HCT116 (cell line): Measurements from ENCODE around the gene PDE6C. TPM values are rescaled to one million over a fixed set of nuclear protein-coding genes. Genes with fewer than 3 reads are reported as not detected.

Experiments
- ATAC-seq: fragments of 200-7000 bp; cut with Tn5 transposase; 2 replicates; pipeline ENCODE4 v1.9.1; 2020; ENCODE audit warnings: mild to moderate bottlenecking, moderate library complexity
- BruUV-seq: library from RNA; stranded (reverse); fragments of 400-500 nt; replicated peaks from 2 replicates; lab custom pipeline; 2021; lab: Mats Ljungman, UMichigan
- CTCF ChIA-PET: fragments of 300-600 bp; sonication (Branson Sonifier 250); formaldehyde crosslinking; loops from one replicate; lab custom pipeline; 2021; ENCODE audit warnings: antibody characterized with exemption; lab: Charles Lee
- POLR2A ChIA-PET: fragments of 300-600, 350-600 bp; sonication (Branson Sonifier 250); formaldehyde crosslinking; loops from one replicate; lab custom pipeline; 2021; ENCODE audit warnings: antibody characterized with exemption; lab: Charles Lee
- RAD21 ChIA-PET, 2 experiments: fragments of 300-600 bp; sonication (Branson Sonifier 250); formaldehyde crosslinking; loops; one replicate each; lab custom pipeline; 2023; ENCODE audit warnings: low total read pairs in 2 of 2; ENCODE audit not compliant: uncharacterized antibody in 2 of 2, unreplicated experiment in 2 of 2, low non-redundant PET in 1 of 2; lab: Charles Lee
- DNase-seq: peaks from one replicate; pipeline ENCODE4 v3.0.0-alpha.2; 2010; ENCODE audit warnings: low read depth, low spot score
- H2AFZ ChIP-seq: fragments of 200-600 bp; shearing (Covaris generic), sonication (generic); 2 replicates; pipeline ENCODE4 v1.6.1; 2017; ENCODE audit warnings: low read depth, mixed run types, mixed read lengths, antibody characterized with exemption, low read length; ENCODE audit not compliant: poor library complexity, severe bottlenecking
- H3K27ac ChIP-seq: 2 replicates; pipeline ENCODE4 v1.5.1; 2012; ENCODE audit warnings: low read depth, low read length
- H3K27me3 ChIP-seq: fragments of 200-600 bp; sonication (generic); 2 replicates; pipeline ENCODE4 v1.6.1; 2016; ENCODE audit warnings: mixed run types, low read length, mixed read lengths; ENCODE audit not compliant: insufficient read depth
- H3K36me3 ChIP-seq, 2 experiments: fragments of 200-500 bp in 1 of 2; fragments of 200-600 bp in 1 of 2; sonication (Bioruptor generic) in 1 of 2; sonication (generic) in 1 of 2; 2 replicates each; pipeline versions ENCODE4 v1.5.1 to v1.6.1; 2014 to 2016; ENCODE audit warnings: low read length in 2 of 2, inconsistent platforms in 1 of 2, mixed read lengths in 1 of 2, mixed run types in 1 of 2; ENCODE audit not compliant: insufficient read depth in 2 of 2, control insufficient read depth in 1 of 2
- H3K4me1 ChIP-seq, 2 experiments: fragments of 200-600 bp in 1 of 2; sonication (generic) in 1 of 2; 2 replicates each; pipeline versions ENCODE4 v1.5.1 to v1.6.1; 2012 to 2017; ENCODE audit warnings: low read length in 2 of 2, inconsistent platforms in 1 of 2, mild to moderate bottlenecking in 1 of 2, mixed read lengths in 1 of 2, mixed run types in 1 of 2, moderate library complexity in 1 of 2; ENCODE audit not compliant: insufficient read depth in 2 of 2, control insufficient read depth in 1 of 2
- H3K4me2 ChIP-seq: fragments of 200-600 bp; sonication (generic); 2 replicates; pipeline ENCODE4 v1.6.1; 2017; ENCODE audit warnings: mixed run types, low read length, mixed read lengths
- H3K4me3 ChIP-seq, 2 experiments: fragments of 200-600 bp in 1 of 2; sonication (generic) in 1 of 2; replicated peaks in 1 of 2; 2 replicates each; pipeline ENCODE4 v1.5.1; 2011 to 2016; ENCODE audit warnings: low read length in 2 of 2, control low read depth in 1 of 2, low read depth in 1 of 2, mild to moderate bottlenecking in 1 of 2, mixed read lengths in 1 of 2, mixed run types in 1 of 2
- H3K79me2 ChIP-seq: fragments of 200-600 bp; sonication (generic); 2 replicates; pipeline ENCODE4 v1.6.1; 2017; ENCODE audit warnings: mild to moderate bottlenecking, mixed run types, low read length, moderate library complexity, mixed read lengths; ENCODE audit not compliant: insufficient read depth
- H3K9ac ChIP-seq: fragments of 200-600 bp; sonication (generic); 2 replicates; pipeline ENCODE4 v1.6.1; 2016; ENCODE audit warnings: low read length, mixed read lengths
- H3K9me2 ChIP-seq: fragments of 200-600 bp; sonication (generic), shearing (Covaris generic); 2 replicates; pipeline ENCODE4 v1.6.1; 2017; ENCODE audit warnings: mixed run types, mild to moderate bottlenecking, moderate library complexity; ENCODE audit not compliant: insufficient read depth
- H3K9me3 ChIP-seq, 2 experiments: fragments of 200-500 bp in 1 of 2; fragments of 200-600 bp in 1 of 2; sonication (Bioruptor generic) in 1 of 2; sonication (generic) in 1 of 2; 2 replicates each; pipeline ENCODE4 v1.6.1; 2014 to 2017; ENCODE audit warnings: low read length in 2 of 2, mixed read lengths in 2 of 2, inconsistent platforms in 1 of 2, low read depth in 1 of 2, mild to moderate bottlenecking in 1 of 2, mixed run types in 1 of 2, moderate library complexity in 1 of 2; ENCODE audit not compliant: control insufficient read depth in 1 of 2, insufficient read depth in 1 of 2
- H4K20me1 ChIP-seq: fragments of 200-600 bp; sonication (generic), shearing (Covaris generic); 2 replicates; pipeline ENCODE4 v1.6.1; 2017; ENCODE audit warnings: mixed run types, mild to moderate bottlenecking, moderate library complexity; ENCODE audit not compliant: insufficient read depth
- CBX3 ChIP-seq: IDR thresholded peaks from 2 replicates; pipeline ENCODE4 v1.6.1; 2012; ENCODE audit warnings: low read depth
- EGR1 ChIP-seq: IDR thresholded peaks from 2 replicates; pipeline ENCODE4 v1.6.1; 2012; ENCODE audit warnings: low read depth
- ELF1 ChIP-seq: IDR thresholded peaks from 2 replicates; pipeline ENCODE4 v1.6.1; 2012; ENCODE audit warnings: low read depth, borderline replicate concordance
- EZH2 ChIP-seq: fragments of 200-600 bp; sonication (generic); IDR thresholded peaks from 2 replicates; pipeline ENCODE4 v1.6.1; 2017; ENCODE audit warnings: antibody characterized with exemption, mixed run types
- EZH2phosphoT487 ChIP-seq: fragments of 200-600 bp; IDR thresholded peaks from 2 replicates; pipeline ENCODE4 v1.6.1; 2018; ENCODE audit warnings: antibody characterized with exemption, borderline replicate concordance
- POLR2A ChIP-seq: IDR thresholded peaks from 2 replicates; pipeline ENCODE4 v1.7.0; 2011; ENCODE audit warnings: borderline replicate concordance; ENCODE audit not compliant: insufficient read depth, insufficient read length; ENCODE audit errors: extremely low read depth
- POLR2AphosphoS5 ChIP-seq: IDR thresholded peaks from 2 replicates; pipeline ENCODE4 v1.6.1; 2011; ENCODE audit warnings: mild to moderate bottlenecking, low read depth, low read length, moderate library complexity
- SIN3A ChIP-seq: IDR thresholded peaks from 2 replicates; pipeline ENCODE4 v1.6.1; 2012; ENCODE audit warnings: low read depth
- SP1 ChIP-seq: IDR thresholded peaks from 2 replicates; pipeline ENCODE4 v1.6.1; 2012; ENCODE audit warnings: low read depth
- SRF ChIP-seq: IDR thresholded peaks from 2 replicates; pipeline ENCODE4 v1.6.1; 2012; ENCODE audit warnings: low read depth
- YY1 ChIP-seq: IDR thresholded peaks from 2 replicates; pipeline ENCODE4 v1.6.1; 2011; ENCODE audit warnings: low read length, low read depth, moderate library complexity, mild to moderate bottlenecking; ENCODE audit not compliant: insufficient replicate concordance; ENCODE audit errors: extremely low read depth
- ZFX ChIP-seq: fragments of 450-650 bp; IDR thresholded peaks from 2 replicates; pipeline ENCODE4 v1.6.1; 2017
- ZNF274 ChIP-seq: fragments of 200-500 bp; sonication (Bioruptor generic); IDR thresholded peaks from 2 replicates; pipeline ENCODE4 v1.6.1; 2014; ENCODE audit warnings: mild to moderate bottlenecking, low read depth, low read length, inconsistent platforms
- intact Hi-C: fragments of 100-400 bp; cut with micrococcal nuclease; formaldehyde crosslinking; loops from 2 replicates; pipeline ENCODE4 v1.10.0; 2022
- total RNA-seq: library from RNA; stranded (reverse); gene quantifications from one replicate; pipeline ENCODE4 v1.2.1, GENCODE V29; 2021; ENCODE audit not compliant: unreplicated experiment
- TF ChIP-seq, protein P1 (sequence below): IDR thresholded peaks from 2 replicates; pipeline ENCODE4 v1.6.1; 2012
- TF ChIP-seq, protein P2 (sequence below): IDR thresholded peaks from 2 replicates; pipeline ENCODE4 v1.6.1; 2011; ENCODE audit warnings: mild to moderate bottlenecking, low read length, moderate library complexity; ENCODE audit not compliant: insufficient replicate concordance; ENCODE audit errors: extremely low read depth
- TF ChIP-seq, protein P3 (sequence below), 3 experiments: fragments of 200-600 bp in 1 of 3; sonication (generic) in 1 of 3; IDR thresholded peaks in 2 of 3; conservative IDR thresholded peaks in 1 of 3; 2 replicates each; pipeline ENCODE4 v1.5.1; 2012 to 2017; ENCODE audit warnings: low read depth in 2 of 3, low read length in 2 of 3, antibody characterized with exemption in 1 of 3, borderline replicate concordance in 1 of 3, control low read depth in 1 of 3, mild to moderate bottlenecking in 1 of 3, mixed read lengths in 1 of 3, mixed run types in 1 of 3, moderate library complexity in 1 of 3; ENCODE audit not compliant: insufficient read depth in 1 of 3
- TF ChIP-seq, protein P4 (sequence below): IDR thresholded peaks from 2 replicates; pipeline ENCODE4 v1.6.1; 2012; ENCODE audit warnings: low read depth

Gene PDE6C
- total RNA-seq, 1 experiment from 2014 or later, result not detected

DNA sequence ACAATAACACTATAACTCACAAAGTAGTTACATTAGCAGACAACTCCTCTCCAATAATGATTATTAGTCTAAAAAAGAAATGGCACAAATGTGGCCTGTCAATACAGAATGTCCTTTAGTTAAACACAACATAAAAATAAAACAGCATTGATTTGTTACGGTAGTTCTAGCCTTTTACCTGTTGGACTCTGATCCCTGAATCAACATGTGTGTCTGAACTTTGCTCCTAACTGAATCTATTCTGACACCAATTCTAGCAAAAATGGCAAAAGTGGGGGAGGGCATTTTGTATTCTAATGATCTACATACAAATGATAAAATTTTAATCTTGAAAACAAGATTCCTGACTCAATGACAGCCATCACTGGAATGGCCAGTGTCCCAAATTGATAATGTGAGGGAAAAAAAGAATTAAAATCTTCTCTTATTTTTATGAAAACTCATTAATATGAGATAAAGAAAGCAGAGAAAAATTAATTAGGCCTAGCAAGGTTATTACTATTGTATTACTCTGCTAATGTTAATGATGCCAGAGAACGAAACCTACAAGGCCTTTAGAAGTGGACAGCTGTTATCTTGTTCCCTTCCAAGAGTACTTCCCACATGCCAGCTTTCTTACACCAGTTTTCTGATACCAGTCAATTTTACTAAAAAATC is 59.8 kb downstream of the PDE6C start (continued):
- no peak for TF ChIP-seq SRF
- TF ChIP-seq ELF1, result no peak
- no peak for TF ChIP-seq SIN3A
- no peak for TF ChIP-seq ZNF274
- no peak for TF ChIP-seq SP1

DNA sequence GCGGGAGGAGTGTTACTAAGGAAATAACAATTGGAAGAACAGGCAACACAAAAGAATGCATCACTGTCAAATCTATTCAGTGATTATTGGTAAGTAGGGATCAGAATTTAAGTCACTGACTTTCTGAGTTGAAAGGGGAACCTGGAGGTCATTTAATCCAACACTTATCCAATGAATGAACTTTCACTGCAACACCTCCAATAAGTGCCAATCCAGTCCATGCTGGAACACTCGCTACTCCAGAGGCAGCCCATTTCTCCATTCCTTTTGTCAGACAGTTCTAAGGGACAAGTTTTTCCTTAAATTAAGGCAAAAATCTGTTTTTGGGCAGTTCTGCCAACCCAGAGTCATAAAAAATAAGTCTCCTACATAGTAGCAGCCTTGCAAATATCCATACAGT is 60.6 kb downstream of the PDE6C start:
- DNase-seq, result no peak
- H3K79me2 ChIP-seq, result no peaks in the 10 kb centered on the region
- CTCF ChIA-PET, result no interaction called here
- H3K27ac ChIP-seq, result no peak overlapping the region
- no peak overlapping the region for H3K4me2 ChIP-seq
- no peaks in the 10 kb centered on the region for H3K9me3 ChIP-seq
- BruUV-seq, result no TSS peak
- POLR2A ChIA-PET, result no interaction called here
- no peaks in the 10 kb centered on the region; the same call in 1 of the 2 replicates for H4K20me1 ChIP-seq
- H3K9ac ChIP-seq, result no peak overlapping the region
- H3K36me3 ChIP-seq, result peaks cover 9 to 28% of the 10 kb centered on the region in 2 experiments
- H3K9me2 ChIP-seq, result no peaks in the 10 kb centered on the region
- RAD21 ChIA-PET, result no interaction called here
- ATAC-seq, result no peak
- H3K4me1 ChIP-seq, result no peaks in the 10 kb centered on the region
- no peaks in the 10 kb centered on the region for H3K27me3 ChIP-seq
- intact Hi-C loops, result no loop called here
- H2AFZ ChIP-seq, result no peak overlapping the region
- H3K4me3 ChIP-seq, result no peak overlapping the region
- TF ChIP-seq EZH2phosphoT487 (no peak), EGR1 (no peak), ZNF274 (no peak), SP1 (no peak), SRF (no peak), CBX3 (no peak), SIN3A (no peak), ZFX (no peak), EZH2 (no peak), YY1 (no peak), POLR2A (no peak), POLR2AphosphoS5 (no peak)
- TF ChIP-seq, protein P1, sequence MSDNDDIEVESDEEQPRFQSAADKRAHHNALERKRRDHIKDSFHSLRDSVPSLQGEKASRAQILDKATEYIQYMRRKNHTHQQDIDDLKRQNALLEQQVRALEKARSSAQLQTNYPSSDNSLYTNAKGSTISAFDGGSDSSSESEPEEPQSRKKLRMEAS, result no peak
- TF ChIP-seq, protein P2, sequence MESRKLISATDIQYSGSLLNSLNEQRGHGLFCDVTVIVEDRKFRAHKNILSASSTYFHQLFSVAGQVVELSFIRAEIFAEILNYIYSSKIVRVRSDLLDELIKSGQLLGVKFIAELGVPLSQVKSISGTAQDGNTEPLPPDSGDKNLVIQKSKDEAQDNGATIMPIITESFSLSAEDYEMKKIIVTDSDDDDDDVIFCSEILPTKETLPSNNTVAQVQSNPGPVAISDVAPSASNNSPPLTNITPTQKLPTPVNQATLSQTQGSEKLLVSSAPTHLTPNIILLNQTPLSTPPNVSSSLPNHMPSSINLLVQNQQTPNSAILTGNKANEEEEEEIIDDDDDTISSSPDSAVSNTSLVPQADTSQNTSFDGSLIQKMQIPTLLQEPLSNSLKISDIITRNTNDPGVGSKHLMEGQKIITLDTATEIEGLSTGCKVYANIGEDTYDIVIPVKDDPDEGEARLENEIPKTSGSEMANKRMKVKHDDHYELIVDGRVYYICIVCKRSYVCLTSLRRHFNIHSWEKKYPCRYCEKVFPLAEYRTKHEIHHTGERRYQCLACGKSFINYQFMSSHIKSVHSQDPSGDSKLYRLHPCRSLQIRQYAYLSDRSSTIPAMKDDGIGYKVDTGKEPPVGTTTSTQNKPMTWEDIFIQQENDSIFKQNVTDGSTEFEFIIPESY, result no peak
- TF ChIP-seq, protein P3, sequence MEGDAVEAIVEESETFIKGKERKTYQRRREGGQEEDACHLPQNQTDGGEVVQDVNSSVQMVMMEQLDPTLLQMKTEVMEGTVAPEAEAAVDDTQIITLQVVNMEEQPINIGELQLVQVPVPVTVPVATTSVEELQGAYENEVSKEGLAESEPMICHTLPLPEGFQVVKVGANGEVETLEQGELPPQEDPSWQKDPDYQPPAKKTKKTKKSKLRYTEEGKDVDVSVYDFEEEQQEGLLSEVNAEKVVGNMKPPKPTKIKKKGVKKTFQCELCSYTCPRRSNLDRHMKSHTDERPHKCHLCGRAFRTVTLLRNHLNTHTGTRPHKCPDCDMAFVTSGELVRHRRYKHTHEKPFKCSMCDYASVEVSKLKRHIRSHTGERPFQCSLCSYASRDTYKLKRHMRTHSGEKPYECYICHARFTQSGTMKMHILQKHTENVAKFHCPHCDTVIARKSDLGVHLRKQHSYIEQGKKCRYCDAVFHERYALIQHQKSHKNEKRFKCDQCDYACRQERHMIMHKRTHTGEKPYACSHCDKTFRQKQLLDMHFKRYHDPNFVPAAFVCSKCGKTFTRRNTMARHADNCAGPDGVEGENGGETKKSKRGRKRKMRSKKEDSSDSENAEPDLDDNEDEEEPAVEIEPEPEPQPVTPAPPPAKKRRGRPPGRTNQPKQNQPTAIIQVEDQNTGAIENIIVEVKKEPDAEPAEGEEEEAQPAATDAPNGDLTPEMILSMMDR (IDR thresholded peaks at IDR 0.05 in 2 of 3, conservative IDR thresholded peaks at IDR 0.05 in 1 of 3; ENCODE audit: borderline replicate concordance in 1 of 3, insufficient read depth in 1 of 3, low read depth in 2 of 3, low read length in 2 of 3), result no peak
- TF ChIP-seq, protein P4, sequence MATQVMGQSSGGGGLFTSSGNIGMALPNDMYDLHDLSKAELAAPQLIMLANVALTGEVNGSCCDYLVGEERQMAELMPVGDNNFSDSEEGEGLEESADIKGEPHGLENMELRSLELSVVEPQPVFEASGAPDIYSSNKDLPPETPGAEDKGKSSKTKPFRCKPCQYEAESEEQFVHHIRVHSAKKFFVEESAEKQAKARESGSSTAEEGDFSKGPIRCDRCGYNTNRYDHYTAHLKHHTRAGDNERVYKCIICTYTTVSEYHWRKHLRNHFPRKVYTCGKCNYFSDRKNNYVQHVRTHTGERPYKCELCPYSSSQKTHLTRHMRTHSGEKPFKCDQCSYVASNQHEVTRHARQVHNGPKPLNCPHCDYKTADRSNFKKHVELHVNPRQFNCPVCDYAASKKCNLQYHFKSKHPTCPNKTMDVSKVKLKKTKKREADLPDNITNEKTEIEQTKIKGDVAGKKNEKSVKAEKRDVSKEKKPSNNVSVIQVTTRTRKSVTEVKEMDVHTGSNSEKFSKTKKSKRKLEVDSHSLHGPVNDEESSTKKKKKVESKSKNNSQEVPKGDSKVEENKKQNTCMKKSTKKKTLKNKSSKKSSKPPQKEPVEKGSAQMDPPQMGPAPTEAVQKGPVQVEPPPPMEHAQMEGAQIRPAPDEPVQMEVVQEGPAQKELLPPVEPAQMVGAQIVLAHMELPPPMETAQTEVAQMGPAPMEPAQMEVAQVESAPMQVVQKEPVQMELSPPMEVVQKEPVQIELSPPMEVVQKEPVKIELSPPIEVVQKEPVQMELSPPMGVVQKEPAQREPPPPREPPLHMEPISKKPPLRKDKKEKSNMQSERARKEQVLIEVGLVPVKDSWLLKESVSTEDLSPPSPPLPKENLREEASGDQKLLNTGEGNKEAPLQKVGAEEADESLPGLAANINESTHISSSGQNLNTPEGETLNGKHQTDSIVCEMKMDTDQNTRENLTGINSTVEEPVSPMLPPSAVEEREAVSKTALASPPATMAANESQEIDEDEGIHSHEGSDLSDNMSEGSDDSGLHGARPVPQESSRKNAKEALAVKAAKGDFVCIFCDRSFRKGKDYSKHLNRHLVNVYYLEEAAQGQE, result no peak
